Heart left ventricle (tissue), 13 donors: ENCODE results near the gene MAP4K4.

Experiments
- CTCF ChIP-seq, 12 donors: fragments of 200-600 bp; sonication (generic) in 4 of 12; IDR thresholded peaks; one replicate each; pipeline versions ENCODE4 v1.5.0 to v1.8.0; 2018 to 2022; ENCODE audit warnings: antibody characterized with exemption in 12 of 12, mild to moderate bottlenecking in 5 of 12
- POLR2A ChIP-seq, 2 donors: fragments of 450-650 bp; IDR thresholded peaks; one replicate each; pipeline ENCODE4 v1.6.1; 2017; ENCODE audit warnings: antibody characterized with exemption in 2 of 2, mild to moderate bottlenecking in 2 of 2, moderate library complexity in 2 of 2
- donor health status: ischemic (EF 13 %, LVEDD 7.1; RV severe dilation, severe dysfunction).
- donor health status: DM: no; HTN: yes; CAD: no.
- donor health status: DM: no; HTN: no; CAD: no.
- donor health status: ischemic (EF 25% LVEDD 6.9; RV normal size, moderate dysfunction).
- donor health status: ischemic (EF 25% LVEDD 5.7; RV mildly dilated, moderate dysfunction).
- donor health status: ischemic (EF 35%, LVEDD 5.7; RV mildly dilated, moderate dysfunction).
- donor health status: nonischemic (EF 11% LVEDD 7.7; RV severe dilation, severe dysfunction).
- donor health status: DM: yes; HTN: yes; CAD: no.
- donor health status: PGD.
- donor health status: ischemic (EF 29% LVEDD 5.4; RV normal size, mild dysfunction).
- donor health status: nonischemic (EF 23%, LVEDD 6.1; RV moderate dilation, normal function).

- TF ChIP-seq CTCF (IDR thresholded peaks at IDR 0.05) (no peak), POLR2A (IDR thresholded peaks at IDR 0.05) (no peak)
Observed at GRCh38 chr2:101781326-101781725, 83.8 kb downstream of the MAP4K4 start.
